MM.1S (cell line): ENCODE measurements around the gene FUT4.

ENCODE experiments used
- CTCF ChIP-seq: fragments of 300-600 bp; sonication (generic); IDR thresholded peaks from 2 replicates; pipeline ENCODE4 v1.5.1; 2016; ENCODE audit warnings: antibody characterized with exemption, low read length, mixed read lengths
- EZH2 ChIP-seq: fragments of 300-600 bp; sonication (generic); optimal IDR thresholded peaks from 2 replicates; pipeline ENCODE3; 2017; ENCODE audit warnings: low read depth, mild to moderate bottlenecking, antibody characterized with exemption, low read length, mixed read lengths

GRCh38 chr11:94533206-94533605 lies 10.5 kb upstream of the FUT4 start:
- TF ChIP-seq EZH2: no peak
- no peak for TF ChIP-seq CTCF
